ENCODE results near the gene GSE1. TPM values are rescaled to one million over a fixed set of nuclear protein-coding genes. Genes with fewer than 3 reads are reported as not detected.

The GSE1 gene
- total RNA-seq, 6 experiments from 2014 or later, result 49.2 to 62.3 (median 58.1) TPM

DNA sequence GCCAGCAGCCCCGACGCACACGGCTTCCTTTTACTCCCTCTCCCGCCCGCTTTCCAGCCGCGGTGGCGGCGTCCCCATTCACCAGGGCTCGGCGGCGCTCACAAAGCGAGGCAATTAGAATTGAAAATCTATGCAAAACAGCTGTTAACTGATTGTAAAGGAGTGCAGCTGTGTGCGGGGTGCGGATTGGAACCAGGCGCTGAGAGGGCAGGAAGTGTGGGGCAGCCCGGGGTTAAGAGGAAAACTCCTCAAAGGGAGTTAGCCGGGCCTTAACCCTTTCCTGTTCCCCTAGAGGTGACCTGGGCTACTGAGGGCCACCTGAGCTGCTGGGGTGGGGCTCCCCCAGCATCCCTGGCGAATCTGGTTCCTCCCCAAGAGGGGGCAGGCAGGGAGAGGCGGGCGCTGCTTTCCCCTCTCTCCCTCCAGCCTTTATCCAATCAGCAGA, 5.8 kb upstream of the GSE1 start:
- DNase-seq, result no peak
- Mint-ChIP-seq H3K27ac (no peak overlapping the region), H3K4me1 (ENCODE audit: low read depth) (peaks cover 26% of the 10 kb centered on the region), H3K27me3 (ENCODE audit: insufficient read depth) (peaks cover 2% of the 10 kb centered on the region), H3K9me3 (no peaks in the 10 kb centered on the region), H3K4me3 (no peak overlapping the region), H3K36me3 (ENCODE audit: low read depth) (no peaks in the 10 kb centered on the region)
- TF ChIP-seq CTCF (IDR thresholded peaks at IDR 0.05), result no peak; the same call in 1 of the 2 replicates

DNA sequence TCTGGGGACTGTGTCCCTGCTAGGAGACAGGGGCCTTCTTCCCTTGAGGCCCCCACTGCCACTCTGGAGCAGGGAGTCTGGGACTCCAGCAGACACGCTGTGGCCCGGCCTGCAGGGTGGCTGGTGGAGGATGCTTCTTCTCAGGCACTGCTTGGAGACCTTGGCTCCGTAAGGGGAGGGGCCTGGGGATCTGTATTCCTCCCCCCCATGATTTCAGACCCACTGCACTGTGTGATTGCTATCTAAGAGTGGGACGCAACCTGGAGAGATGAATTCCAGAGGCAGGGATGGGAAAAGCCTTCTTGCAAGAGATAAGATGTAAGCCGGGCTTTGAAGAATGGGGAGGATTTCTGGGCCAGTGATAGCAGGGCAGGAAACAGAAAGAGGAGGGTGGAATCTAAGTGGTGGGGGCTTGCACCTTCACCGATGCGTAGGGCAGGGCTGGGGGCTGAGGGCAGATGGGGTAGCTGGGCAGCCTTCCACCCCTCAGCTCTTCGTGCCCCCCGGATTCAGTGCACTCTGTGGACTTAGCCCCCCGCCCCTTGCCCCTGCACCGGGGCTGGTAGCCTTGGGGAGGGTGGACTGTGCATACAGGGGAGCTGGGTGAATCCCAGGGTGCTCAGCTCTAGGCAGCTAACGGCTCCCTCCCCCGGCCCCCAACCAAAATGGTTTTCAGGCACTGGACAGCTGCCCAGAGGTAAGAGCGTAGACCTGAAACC, 5.2 kb upstream of the GSE1 start:
- TF ChIP-seq CTCF (IDR thresholded peaks at IDR 0.05), result no peak
- H3K27ac Mint-ChIP-seq, result no peak overlapping the region
- DNase-seq, result no peak
- H3K27me3 Mint-ChIP-seq (ENCODE audit: insufficient read depth), result peaks cover 2% of the 10 kb centered on the region; the same call in 1 of the 2 replicates
- H3K9me3 Mint-ChIP-seq, result no peaks in the 10 kb centered on the region
- no peaks in the 10 kb centered on the region for H3K36me3 Mint-ChIP-seq (ENCODE audit: low read depth)
- H3K4me3 Mint-ChIP-seq, result no peak overlapping the region
- peaks cover 20% of the 10 kb centered on the region for H3K4me1 Mint-ChIP-seq (ENCODE audit: low read depth)

DNA sequence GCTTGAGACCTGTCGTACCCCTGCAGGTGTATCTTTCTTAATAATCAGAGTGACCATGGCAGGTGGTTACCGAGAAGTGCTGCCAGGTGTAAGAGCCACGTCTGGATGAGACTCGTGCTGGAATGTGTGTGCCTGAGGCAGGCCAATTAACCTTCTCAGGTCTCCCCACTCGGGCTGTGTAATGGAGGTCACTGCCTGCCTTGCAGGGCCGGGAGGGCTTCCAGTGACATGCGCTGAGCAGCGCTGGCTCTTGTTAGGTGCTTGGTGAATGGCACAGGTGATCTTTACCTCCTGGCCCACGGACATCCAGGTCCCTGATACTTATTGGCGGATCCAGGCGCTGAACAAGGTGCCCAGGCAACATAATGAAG, 4.6 kb upstream of the GSE1 start:
- no peaks in the 10 kb centered on the region for H3K9me3 Mint-ChIP-seq
- H3K4me3 Mint-ChIP-seq, result no peak overlapping the region
- TF ChIP-seq CTCF (IDR thresholded peaks at IDR 0.05), result no peak
- peaks cover 2% of the 10 kb centered on the region; the same call in 1 of the 2 replicates for H3K27me3 Mint-ChIP-seq (ENCODE audit: insufficient read depth)
- DNase-seq, result no peak
- peaks cover 18% of the 10 kb centered on the region for H3K4me1 Mint-ChIP-seq (ENCODE audit: low read depth)
- H3K27ac Mint-ChIP-seq, result no peak overlapping the region
- H3K36me3 Mint-ChIP-seq (ENCODE audit: low read depth), result no peaks in the 10 kb centered on the region

GRCh38 chr16:85608887-85609286, 4.2 kb upstream of the GSE1 start:
- no peak overlapping the region for H3K4me3 Mint-ChIP-seq
- H3K9me3 Mint-ChIP-seq, result no peaks in the 10 kb centered on the region
- peak; percentile 29; the same call in 1 of the 2 replicates for TF ChIP-seq CTCF (IDR thresholded peaks at IDR 0.05)
- H3K27me3 Mint-ChIP-seq (ENCODE audit: insufficient read depth), result peaks cover 2% of the 10 kb centered on the region; the same call in 1 of the 2 replicates
- no peak for DNase-seq
- H3K4me1 Mint-ChIP-seq (ENCODE audit: low read depth), result peaks cover 18% of the 10 kb centered on the region
- no peak overlapping the region for H3K27ac Mint-ChIP-seq
- no peaks in the 10 kb centered on the region for H3K36me3 Mint-ChIP-seq (ENCODE audit: low read depth)

GRCh38 chr16:85609539-85609938, 3.6 kb upstream of the GSE1 start:
- peaks cover 18% of the 10 kb centered on the region for H3K4me1 Mint-ChIP-seq (ENCODE audit: low read depth)

More at GRCh38 chr16:85609539-85609938, 3.6 kb upstream of the GSE1 start:
- H3K4me3 Mint-ChIP-seq, result no peak overlapping the region
- H3K9me3 Mint-ChIP-seq, result no peaks in the 10 kb centered on the region
- no peaks in the 10 kb centered on the region for H3K36me3 Mint-ChIP-seq (ENCODE audit: low read depth)
- H3K27me3 Mint-ChIP-seq (ENCODE audit: insufficient read depth), result peaks cover 2% of the 10 kb centered on the region; the same call in 1 of the 2 replicates
- TF ChIP-seq CTCF (IDR thresholded peaks at IDR 0.05), result no peak
- DNase-seq, result no peak
- peak overlapping the region; percentile 70 for H3K27ac Mint-ChIP-seq

Data from HFFc6 (cell line).